CD4-positive, alpha-beta T cell treated with Interleukin-4 for 4 hours (primary cell): ENCODE results near the gene HBG1.

Experiments
- DNase-seq: peaks from one replicate; pipeline ENCODE4 v3.0.0-alpha.2; 2020

HBG1 gene

DNA sequence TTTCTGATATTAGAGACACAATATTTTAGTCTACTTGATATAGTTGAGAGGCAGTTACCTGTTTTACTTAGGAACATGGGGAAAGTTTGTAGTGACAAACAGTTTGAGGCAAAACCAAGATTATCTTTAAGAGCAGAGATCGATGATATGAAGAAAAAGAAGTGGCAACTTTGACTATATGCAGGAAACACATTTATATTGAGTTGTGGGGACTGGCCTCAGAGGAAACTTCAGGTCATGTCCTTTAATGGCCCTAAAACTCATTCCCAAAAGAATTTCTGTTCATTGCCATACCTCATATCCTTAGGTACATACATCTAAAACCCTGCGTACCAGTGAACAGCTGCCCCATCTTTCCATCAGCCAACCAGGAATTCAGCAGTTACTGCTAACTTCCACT, 4.5 kb downstream of the HBG1 start:
- no peak for DNase-seq

DNA sequence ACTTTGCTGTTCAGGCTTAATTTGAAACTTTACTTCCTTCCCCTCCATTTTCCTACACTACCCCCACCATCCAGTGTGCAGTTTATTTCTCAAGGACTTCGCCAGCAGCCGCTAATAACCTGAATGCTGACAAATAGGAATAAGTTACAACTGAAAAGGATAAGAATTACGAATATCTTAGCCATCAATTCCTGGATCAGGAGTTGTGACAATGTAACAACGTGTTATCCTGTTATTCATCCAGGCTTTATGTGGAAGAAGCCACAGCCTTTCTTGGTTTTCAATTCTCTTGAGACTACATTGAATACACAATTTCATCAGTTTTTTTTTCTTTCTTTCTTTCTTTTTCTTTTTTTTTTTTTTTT, 5.9 kb downstream of the HBG1 start:
- DNase-seq = no peak

DNA sequence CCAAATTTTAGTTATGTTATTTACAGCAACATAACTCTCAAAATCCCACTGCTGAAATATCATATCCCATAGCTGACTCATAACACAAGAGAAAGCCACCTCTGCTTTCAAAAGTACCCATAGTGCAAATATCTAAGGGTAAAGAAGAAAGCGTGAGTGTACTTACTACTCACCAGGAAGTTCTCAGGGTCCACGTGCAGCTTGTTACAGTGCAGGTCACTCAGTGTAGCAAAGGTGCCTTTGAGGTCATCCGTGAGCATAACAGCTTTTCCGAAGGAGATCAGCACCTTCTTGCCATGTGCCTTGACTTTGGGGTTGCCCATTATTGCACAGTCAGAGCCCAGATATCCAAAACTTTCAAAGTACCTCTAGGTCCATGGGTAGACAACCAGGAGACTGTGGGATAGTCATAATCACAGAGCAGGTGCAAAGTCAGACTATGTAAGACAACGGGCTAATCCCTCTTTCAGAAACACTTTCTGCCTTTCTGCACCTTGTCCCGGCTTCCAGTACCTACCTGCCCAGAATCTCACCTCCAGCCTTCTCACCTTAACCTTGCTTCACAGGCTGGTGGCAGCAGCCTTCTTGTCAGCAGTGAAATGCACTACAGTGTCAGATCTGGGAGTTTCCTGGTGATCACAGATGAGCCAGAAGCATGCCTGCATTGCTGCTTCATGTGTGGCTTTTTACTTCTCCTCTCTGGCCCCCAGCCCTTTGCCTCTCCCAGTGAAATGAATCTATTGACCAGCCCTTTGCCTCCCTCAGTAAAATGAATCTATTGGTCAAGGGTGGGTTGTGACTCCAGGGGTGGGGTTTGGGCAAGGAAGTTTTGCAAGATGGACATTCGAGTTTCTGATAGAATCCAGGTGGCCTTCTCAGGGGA, 6.5 kb downstream of the HBG1 start:
- no peak for DNase-seq

DNA sequence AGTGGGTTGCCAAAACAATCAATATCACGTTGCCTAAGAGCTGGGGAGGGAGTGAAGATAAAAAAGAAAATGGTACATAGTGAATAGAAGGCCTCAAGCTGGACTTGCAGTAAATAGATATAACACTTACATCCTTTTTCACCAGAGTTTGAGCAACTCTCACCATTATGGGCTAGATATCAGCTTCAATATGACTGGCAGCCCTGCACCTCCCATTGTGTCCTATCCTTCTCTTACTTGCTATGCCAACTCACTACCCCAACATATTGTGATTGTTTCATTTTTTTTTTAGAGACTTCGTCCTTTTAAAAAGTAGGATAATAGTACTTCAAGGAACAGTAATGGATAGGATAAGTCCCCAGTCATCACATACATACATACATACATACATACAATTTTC, 7.4 kb downstream of the HBG1 start:
- no peak for DNase-seq

DNA sequence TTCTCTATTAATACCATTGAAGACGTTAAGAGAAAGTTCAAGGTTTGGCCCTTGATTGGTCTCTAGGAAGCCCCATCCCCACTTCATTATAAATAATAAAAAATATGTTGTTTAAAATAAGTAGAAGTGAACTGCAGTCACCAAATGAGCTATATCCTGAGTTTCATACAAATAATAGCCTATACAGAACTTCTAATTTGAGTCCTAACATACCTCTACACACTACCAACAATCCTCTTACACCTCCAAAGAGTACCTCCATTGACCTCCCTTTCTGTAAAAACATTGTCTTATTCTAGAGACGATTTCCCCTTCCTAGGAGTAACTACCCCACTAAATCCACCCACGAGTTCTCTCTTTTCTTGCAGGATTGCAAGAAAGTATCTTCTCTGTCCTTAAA, 8.2 kb downstream of the HBG1 start:
- no peak for DNase-seq

DNA sequence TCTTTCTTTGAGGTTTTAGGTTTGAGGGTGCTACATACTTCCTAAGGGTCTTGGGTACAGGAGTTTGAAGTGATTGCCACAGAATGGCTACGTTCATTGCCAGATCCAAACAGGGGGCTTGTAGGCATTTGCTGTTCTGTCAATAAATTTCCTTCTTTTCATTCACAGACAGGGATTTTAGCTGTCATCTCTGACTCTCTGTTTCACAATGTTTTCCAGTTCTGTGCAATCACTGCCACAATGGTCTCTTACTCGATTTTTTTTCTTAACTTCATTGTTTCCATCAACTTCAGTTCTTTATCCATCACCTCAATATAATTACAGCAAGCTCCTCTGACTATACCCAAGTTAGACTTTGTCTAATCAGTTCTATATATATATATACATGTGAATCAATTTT, 9.2 kb downstream of the HBG1 start:
- no peak for DNase-seq

DNA sequence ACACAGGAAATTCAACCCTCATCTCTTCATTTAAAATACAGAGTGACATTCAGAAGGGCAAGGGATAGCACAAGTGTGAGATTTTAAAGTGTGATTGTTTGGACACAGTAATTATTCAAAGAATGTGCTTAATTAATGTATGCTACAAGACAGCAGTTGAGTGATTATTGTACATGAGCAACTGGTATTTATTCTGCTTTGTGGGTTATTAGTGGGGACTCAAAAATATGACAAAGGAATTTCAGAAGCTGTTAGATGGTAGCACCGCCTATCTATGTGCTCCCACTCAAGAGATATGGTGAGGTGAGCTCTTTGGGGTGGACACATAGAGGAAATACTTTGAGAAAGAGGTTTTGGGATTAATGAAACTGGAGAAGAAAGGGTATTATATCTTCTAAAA, 9.6 kb downstream of the HBG1 start:
- DNase-seq = no peak

DNA sequence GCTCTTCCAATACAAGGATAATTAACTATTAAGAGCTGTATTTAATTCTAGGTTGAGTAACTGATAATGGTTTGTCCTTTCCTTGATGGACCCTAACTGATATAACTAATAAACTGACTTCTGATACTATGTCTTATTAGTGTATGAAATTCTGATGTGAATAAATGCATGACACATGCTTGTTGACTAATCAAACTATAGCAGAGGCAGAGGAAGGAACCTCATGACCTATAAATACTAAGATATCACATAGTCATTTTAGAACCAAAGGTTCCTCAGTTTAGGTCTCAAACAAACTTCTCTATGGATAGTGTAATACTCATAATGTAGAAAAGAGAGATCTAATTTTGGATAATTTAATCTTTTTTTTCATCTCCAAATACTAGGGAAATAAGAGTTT, 10.6 kb downstream of the HBG1 start:
- no peak for DNase-seq

DNA sequence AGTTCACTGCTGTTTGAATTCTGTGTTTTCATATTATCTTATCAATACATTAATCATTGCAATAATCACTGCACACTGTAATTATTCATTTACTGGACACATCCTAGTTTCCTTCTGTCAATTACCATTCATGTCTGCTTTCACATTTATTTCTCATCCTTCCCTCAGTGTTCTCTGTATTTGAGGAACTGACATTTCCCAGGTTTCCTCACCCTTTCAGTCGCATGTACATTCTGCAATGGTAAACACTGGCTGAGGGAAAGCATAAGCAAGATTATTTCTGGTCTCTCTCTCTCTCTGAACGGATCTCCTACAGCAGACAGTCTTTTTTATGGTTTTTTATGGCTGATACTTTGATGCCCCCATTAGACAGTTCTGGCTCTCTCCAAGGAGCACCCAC, 11.2 kb downstream of the HBG1 start:
- DNase-seq = no peak

DNA sequence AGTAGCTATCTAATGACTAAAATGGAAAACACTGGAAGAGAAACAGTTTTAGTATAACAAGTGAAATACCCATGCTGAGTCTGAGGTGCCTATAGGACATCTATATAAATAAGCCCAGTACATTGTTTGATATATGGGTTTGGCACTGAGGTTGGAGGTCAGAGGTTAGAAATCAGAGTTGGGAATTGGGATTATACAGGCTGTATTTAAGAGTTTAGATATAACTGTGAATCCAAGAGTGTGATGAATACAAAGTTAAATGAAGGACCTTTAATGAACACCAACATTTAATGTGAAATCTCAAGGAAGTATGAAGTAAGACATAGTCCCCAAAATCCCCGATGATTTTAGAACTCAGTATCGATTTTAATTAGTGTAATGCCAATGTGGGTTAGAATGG, 12.2 kb downstream of the HBG1 start:
- no peak for DNase-seq

DNA sequence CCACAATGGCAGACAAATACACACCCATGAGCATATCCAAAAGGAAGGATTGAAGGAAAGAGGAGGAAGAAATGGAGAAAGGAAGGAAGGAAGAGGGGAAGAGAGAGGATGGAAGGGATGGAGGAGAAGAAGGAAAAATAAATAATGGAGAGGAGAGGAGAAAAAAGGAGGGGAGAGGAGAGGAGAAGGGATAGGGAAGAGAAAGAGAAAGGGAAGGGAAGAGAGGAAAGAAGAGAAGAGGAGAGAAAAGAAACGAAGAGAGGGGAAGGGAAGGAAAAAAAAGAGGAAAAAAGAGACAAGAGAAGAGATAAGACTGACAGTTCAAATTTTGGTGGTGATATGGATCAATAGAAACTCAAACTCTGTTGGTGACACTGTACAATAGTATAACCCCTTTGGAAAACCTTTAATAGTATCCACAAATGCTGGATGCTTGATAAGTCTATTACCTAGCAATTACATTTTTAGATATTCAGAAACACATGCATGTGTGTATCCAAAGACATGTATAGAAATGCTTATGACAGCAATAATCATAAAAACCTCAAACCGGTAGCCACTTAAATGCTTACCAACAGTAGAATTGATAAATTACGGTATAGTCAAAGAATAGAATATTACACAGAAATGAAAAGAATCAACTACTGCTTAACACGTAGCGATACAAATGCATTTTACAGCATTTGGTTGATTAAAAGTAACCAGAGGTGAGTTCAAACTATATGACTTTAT, 14.1 kb downstream of the HBG1 start:
- no peak for DNase-seq

DNA sequence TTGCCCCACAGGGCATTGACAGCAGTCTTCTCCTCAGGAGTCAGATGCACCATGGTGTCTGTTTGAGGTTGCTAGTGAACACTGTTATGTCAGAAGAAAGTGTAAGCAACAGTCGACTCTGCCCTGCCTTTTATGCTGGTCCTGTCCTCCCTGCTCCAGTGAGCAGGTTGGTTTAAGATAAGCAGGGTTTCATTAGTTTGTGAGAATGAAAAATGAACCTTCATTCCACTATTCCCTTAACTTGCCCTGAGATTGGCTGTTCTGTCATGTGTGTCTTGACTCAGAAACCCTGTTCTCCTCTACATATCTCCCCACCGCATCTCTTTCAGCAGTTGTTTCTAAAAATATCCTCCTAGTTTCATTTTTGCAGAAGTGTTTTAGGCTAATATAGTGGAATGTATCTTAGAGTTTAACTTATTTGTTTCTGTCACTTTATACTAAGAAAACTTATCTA, 15.2 kb downstream of the HBG1 start, which contains the start of gene HBD:
TSS of gene HBD (minus strand) at position 103 of the 454 bp plus-strand sequence. CDS start at position 53, 50 bp downstream.
- DNase-seq = no peak

DNA sequence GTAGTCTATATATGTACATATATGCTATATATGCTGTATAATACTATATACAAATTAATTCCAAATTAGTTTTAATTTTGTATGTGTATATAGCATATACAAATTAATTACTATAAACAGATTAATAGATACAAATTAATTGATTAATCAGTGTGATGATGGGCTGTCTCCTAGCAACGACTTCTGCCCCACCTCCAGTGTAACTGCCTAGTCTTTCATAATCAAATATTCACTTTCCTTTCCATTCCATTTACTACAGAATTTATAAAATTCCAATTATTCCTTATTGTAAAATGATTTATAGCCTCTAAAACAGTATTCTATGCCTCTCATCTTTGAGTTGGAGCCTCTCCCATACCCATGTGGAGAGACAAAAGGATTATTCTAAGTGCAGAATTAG, 16.4 kb downstream of the HBG1 start:
- no peak for DNase-seq

DNA sequence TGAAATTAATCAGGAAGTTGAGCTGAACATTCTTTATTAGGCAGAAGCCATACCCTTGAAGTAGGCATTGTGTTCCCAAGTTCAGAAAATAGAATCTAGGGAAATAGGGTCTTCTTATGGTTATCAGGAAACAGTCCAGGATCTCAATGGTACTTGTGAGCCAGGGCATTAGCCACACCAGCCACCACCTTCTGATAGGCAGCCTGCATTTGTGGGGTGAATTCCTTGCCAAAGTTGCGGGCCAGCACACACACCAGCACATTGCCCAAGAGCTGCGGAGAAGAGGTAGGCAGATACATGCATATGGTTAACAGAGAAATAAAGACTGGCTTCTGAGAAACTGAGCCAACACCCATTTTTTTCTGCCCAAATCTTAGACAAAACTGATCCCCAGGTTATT, 16.8 kb downstream of the HBG1 start:
- no peak for DNase-seq

DNA sequence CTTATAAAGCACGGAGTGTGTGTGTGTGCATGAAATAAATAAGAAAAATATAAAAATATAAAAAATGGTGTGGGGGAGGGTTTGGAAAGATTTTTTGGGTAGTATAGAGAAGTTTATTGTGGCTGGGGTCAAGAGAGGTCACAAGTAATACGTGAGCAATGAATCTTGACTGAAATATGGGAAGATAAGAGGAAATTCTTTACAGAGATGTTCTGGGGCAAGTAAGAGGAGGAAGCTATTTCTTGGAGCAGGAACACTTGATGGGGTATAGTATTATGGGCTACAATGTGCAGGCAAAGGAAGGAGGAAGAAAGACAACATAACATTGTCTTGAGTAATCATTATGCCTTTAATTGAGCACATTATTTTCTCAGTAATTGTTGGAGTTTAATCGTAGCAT, 17.5 kb downstream of the HBG1 start:
- no peak for DNase-seq

DNA sequence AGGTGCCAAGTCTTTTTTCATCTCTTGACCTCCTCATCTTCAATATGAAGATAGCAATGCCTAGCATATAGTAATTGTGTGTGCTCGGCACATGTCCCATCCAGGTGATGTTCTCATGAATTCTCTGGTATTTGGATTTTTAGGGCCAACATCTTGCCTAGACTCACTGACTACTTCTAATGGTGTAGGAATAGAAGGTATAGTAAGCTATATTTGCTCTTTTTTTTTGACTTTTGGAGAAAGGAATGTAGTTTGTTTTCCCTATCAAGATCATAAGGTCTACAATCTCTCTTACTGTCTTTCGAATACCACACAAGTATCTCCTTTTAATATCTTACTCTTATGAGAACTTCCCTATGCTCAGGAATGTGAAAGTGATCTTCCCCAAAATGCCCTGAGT, 18.5 kb downstream of the HBG1 start:
- no peak for DNase-seq

DNA sequence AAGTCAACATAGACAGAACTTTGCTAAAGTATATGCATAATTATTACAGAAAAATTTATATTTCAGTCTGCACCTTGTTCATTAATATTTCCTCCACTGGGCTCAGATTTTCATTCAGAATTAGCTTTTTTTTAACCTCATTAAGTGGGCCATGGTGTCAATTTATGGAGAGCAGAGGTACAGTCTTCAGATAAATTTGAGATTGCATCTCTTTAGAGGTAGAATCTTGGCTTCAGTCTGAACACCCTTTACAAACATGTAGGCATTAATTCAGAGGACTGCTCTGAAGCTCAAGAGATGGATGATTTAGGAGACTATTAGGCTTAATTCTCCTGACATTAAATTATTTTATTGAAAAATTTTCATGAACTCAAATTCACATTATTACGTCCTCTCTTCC, 19.4 kb downstream of the HBG1 start:
- no peak for DNase-seq

DNA sequence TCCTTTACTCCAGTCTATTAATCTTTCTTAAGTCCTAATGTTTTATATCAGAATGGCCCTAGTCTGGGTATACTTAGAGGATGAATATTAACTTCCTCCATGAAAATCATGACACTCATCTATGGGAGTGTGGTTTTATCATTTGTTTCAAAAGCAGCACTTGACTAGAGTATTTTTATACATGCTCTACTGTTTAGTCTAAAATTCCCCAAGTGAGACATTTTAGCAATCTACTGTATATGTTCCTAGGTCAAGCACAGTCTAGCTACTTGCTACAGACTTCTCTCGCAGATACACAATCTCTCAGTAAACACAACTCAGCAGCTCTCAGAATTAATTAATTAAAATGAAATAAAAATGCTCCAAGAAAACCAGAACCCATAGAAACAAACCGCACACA, 19.9 kb downstream of the HBG1 start:
- DNase-seq = no peak

DNA sequence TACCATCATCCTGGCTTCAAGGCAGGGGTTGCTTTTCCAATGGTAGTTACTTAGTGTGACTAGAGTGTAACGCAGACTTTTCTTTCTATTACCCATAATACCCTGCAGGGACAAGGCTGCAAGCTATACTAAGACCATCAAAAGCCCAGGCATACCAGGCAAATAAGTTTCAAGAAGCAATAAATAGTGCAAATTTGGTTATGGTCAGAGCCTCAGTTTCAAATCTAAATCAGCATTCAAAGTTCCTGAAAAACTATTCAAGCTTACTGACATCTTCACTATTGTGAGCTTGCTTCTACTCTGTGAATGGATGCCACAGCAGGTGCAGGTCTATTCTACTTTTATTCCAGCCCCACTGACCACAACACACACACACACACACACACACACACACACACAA, 20.3 kb downstream of the HBG1 start:
- no peak for DNase-seq

DNA sequence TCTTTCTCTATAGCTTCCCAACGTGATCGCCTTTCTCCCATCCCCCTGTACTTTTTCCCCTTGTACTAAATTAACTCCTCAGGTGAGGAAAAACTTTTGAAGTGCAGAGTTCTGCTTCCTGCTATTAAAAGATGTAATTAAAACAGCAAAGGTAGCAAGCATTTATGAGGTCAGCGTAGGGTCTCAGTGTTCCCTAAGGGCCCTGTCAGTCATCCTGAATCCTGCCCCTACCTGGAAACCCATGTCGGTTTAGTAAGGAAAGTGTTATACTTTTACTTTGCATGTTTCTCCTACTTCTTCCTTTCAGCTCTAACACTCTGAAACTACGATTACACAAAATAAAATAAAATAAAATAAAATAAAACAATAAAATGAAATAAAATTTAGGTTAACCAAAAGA, 21.5 kb downstream of the HBG1 start:
- DNase-seq = no peak

DNA sequence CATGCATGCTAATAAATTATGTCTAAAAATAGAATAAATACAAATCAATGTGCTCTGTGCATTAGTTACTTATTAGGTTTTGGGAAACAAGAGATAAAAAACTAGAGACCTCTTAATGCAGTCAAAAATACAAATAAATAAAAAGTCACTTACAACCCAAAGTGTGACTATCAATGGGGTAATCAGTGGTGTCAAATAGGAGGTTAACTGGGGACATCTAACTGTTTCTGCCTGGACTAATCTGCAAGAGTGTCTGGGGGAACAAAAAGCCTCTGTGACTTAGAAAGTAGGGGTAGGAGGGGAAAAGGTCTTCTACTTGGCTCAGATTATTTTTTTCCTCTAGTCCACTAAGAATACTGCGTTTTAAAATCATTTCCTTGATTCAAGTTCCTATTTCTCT, 22.0 kb downstream of the HBG1 start:
- no peak for DNase-seq

DNA sequence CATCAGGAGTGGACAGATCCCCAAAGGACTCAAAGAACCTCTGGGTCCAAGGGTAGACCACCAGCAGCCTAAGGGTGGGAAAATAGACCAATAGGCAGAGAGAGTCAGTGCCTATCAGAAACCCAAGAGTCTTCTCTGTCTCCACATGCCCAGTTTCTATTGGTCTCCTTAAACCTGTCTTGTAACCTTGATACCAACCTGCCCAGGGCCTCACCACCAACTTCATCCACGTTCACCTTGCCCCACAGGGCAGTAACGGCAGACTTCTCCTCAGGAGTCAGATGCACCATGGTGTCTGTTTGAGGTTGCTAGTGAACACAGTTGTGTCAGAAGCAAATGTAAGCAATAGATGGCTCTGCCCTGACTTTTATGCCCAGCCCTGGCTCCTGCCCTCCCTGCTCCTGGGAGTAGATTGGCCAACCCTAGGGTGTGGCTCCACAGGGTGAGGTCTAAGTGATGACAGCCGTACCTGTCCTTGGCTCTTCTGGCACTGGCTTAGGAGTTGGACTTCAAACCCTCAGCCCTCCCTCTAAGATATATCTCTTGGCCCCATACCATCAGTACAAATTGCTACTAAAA, 22.8 kb downstream of the HBG1 start, which contains the start of gene HBB:
TSS of gene HBB (minus strand) at position 340 of the 579 bp plus-strand sequence. CDS start at position 290, 50 bp downstream.
- DNase-seq = no peak

DNA sequence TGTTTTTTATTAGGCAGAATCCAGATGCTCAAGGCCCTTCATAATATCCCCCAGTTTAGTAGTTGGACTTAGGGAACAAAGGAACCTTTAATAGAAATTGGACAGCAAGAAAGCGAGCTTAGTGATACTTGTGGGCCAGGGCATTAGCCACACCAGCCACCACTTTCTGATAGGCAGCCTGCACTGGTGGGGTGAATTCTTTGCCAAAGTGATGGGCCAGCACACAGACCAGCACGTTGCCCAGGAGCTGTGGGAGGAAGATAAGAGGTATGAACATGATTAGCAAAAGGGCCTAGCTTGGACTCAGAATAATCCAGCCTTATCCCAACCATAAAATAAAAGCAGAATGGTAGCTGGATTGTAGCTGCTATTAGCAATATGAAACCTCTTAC, 24.2 kb downstream of the HBG1 start:
- DNase-seq = no peak
